ENCODE data around the gene CAPZA2.

Gene CAPZA2

GRCh38 chr7:116862951-116863670 is 724 bp downstream of the CAPZA2 start:
- Histone ChIP-seq H3K4me1 (ENCODE audit: insufficient read depth, low read length) (no peaks in the 10 kb centered on the region), H3K9ac (ENCODE audit: low read depth, low read length) (peak overlapping the region; percentile 81), H3K9me3 (ENCODE audit: insufficient read depth, low read depth, low read length) (no peaks in the 10 kb centered on the region), H3K4me3 (ENCODE audit: low read length) (peak overlapping the region; percentile 89), H3K27me3 (ENCODE audit: insufficient read depth, low read length) (no peaks in the 10 kb centered on the region), H3K36me3 (ENCODE audit: insufficient read depth, low read depth, low read length) (no peaks in the 10 kb centered on the region), H3K27ac (ENCODE audit: low read length) (peak overlapping the region; percentile 38)

- H3K4me3 ChIP-seq (ENCODE audit: low read length) = peak overlapping the region; percentile 89
- H3K9me3 ChIP-seq (ENCODE audit: insufficient read depth, low read depth, low read length) = no peaks in the 10 kb centered on the region
- H3K27me3 ChIP-seq (ENCODE audit: insufficient read depth, low read length) = no peaks in the 10 kb centered on the region
- no peaks in the 10 kb centered on the region for H3K4me1 ChIP-seq (ENCODE audit: insufficient read depth, low read length)
- no peak overlapping the region for H3K27ac ChIP-seq (ENCODE audit: low read length)
- peak overlapping the region; percentile 81; the same call in 1 of the 2 replicates for H3K9ac ChIP-seq (ENCODE audit: low read depth, low read length)
- H3K36me3 ChIP-seq (ENCODE audit: insufficient read depth, low read depth, low read length) = no peaks in the 10 kb centered on the region
Observed at GRCh38 chr7:116863936-116864500, 1.6 kb downstream of the CAPZA2 start.

GRCh38 chr7:116871061-116871700 is 8.8 kb downstream of the CAPZA2 start:
- Histone ChIP-seq H3K27me3 (ENCODE audit: insufficient read depth, low read length) (no peaks in the 10 kb centered on the region), H3K4me3 (ENCODE audit: low read length) (no peak overlapping the region), H3K27ac (ENCODE audit: low read length) (no peak overlapping the region), H3K4me1 (ENCODE audit: insufficient read depth, low read length) (no peaks in the 10 kb centered on the region), H3K9ac (ENCODE audit: low read depth, low read length) (no peak overlapping the region), H3K36me3 (ENCODE audit: insufficient read depth, low read depth, low read length) (0 out of 2 replicates have a peak, but pooled peaks cover 7% of the 10 kb centered on the region), H3K9me3 (ENCODE audit: insufficient read depth, low read depth, low read length) (no peaks in the 10 kb centered on the region)

GRCh38 chr7:116872026-116872425 is 9.6 kb downstream of the CAPZA2 start:
- no peaks in the 10 kb centered on the region for H3K27me3 ChIP-seq (ENCODE audit: insufficient read depth, low read length)
- no peak overlapping the region for H3K4me3 ChIP-seq (ENCODE audit: low read length)
- no peak overlapping the region for H3K9ac ChIP-seq (ENCODE audit: low read depth, low read length)
- H3K9me3 ChIP-seq (ENCODE audit: insufficient read depth, low read depth, low read length) = no peaks in the 10 kb centered on the region
- H3K27ac ChIP-seq (ENCODE audit: low read length) = no peak overlapping the region
- no peaks in the 10 kb centered on the region for H3K4me1 ChIP-seq (ENCODE audit: insufficient read depth, low read length)
- H3K36me3 ChIP-seq (ENCODE audit: insufficient read depth, low read depth, low read length) = 0 out of 2 replicates have a peak, but pooled peaks cover 7% of the 10 kb centered on the region

- Histone ChIP-seq H3K36me3 (ENCODE audit: insufficient read depth, low read depth, low read length) (0 out of 2 replicates have a peak, but pooled peaks cover 7% of the 10 kb centered on the region), H3K27ac (ENCODE audit: low read length) (no peak overlapping the region), H3K9me3 (ENCODE audit: insufficient read depth, low read depth, low read length) (no peaks in the 10 kb centered on the region), H3K4me3 (ENCODE audit: low read length) (no peak overlapping the region), H3K9ac (ENCODE audit: low read depth, low read length) (no peak overlapping the region), H3K4me1 (ENCODE audit: insufficient read depth, low read length) (no peaks in the 10 kb centered on the region), H3K27me3 (ENCODE audit: insufficient read depth, low read length) (no peaks in the 10 kb centered on the region)
Observed at GRCh38 chr7:116873619-116874018, 11.2 kb downstream of the CAPZA2 start.

GRCh38 chr7:116876664-116877442 is 14.5 kb downstream of the CAPZA2 start:
- Histone ChIP-seq H3K36me3 (ENCODE audit: insufficient read depth, low read depth, low read length) (0 out of 2 replicates have a peak, but pooled peaks cover 7% of the 10 kb centered on the region), H3K9ac (ENCODE audit: low read depth, low read length) (no peak overlapping the region)

GRCh38 chr7:116877443-116878217 is 15.2 kb downstream of the CAPZA2 start:
- H3K27ac ChIP-seq (ENCODE audit: low read length) = no peak overlapping the region
- no peak overlapping the region for H3K4me3 ChIP-seq (ENCODE audit: low read length)
- no peak overlapping the region for H3K9ac ChIP-seq (ENCODE audit: low read depth, low read length)
- H3K4me1 ChIP-seq (ENCODE audit: insufficient read depth, low read length) = peaks cover 3% of the 10 kb centered on the region; the same call in 1 of the 2 replicates
- H3K9me3 ChIP-seq (ENCODE audit: insufficient read depth, low read depth, low read length) = no peaks in the 10 kb centered on the region
- H3K36me3 ChIP-seq (ENCODE audit: insufficient read depth, low read depth, low read length) = 0 out of 2 replicates have a peak, but pooled peaks cover 7% of the 10 kb centered on the region
- H3K27me3 ChIP-seq (ENCODE audit: insufficient read depth, low read length) = no peaks in the 10 kb centered on the region

More at GRCh38 chr7:116876664-116877442, 14.5 kb downstream of the CAPZA2 start:
- Histone ChIP-seq H3K27me3 (ENCODE audit: insufficient read depth, low read length) (no peaks in the 10 kb centered on the region), H3K27ac (ENCODE audit: low read length) (no peak overlapping the region), H3K9me3 (ENCODE audit: insufficient read depth, low read depth, low read length) (no peaks in the 10 kb centered on the region), H3K4me1 (ENCODE audit: insufficient read depth, low read length) (peaks cover 3% of the 10 kb centered on the region; the same call in 1 of the 2 replicates), H3K4me3 (ENCODE audit: low read length) (no peak overlapping the region)

GRCh38 chr7:116884691-116885090 is 22.3 kb downstream of the CAPZA2 start:
- H3K27ac ChIP-seq (ENCODE audit: low read length) = no peak overlapping the region
- H3K9me3 ChIP-seq (ENCODE audit: insufficient read depth, low read depth, low read length) = no peaks in the 10 kb centered on the region
- H3K4me3 ChIP-seq (ENCODE audit: low read length) = no peak overlapping the region
- H3K27me3 ChIP-seq (ENCODE audit: insufficient read depth, low read length) = no peaks in the 10 kb centered on the region
- peaks cover 15% of the 10 kb centered on the region; the same call in 1 of the 2 replicates for H3K36me3 ChIP-seq (ENCODE audit: insufficient read depth, low read depth, low read length)
- H3K9ac ChIP-seq (ENCODE audit: low read depth, low read length) = no peak overlapping the region
- peaks cover 3% of the 10 kb centered on the region; the same call in 1 of the 2 replicates for H3K4me1 ChIP-seq (ENCODE audit: insufficient read depth, low read length)

GRCh38 chr7:116885724-116886123 is 23.3 kb downstream of the CAPZA2 start:
- Histone ChIP-seq H3K27me3 (ENCODE audit: insufficient read depth, low read length) (no peaks in the 10 kb centered on the region), H3K4me3 (ENCODE audit: low read length) (no peak overlapping the region), H3K9ac (ENCODE audit: low read depth, low read length) (no peak overlapping the region), H3K27ac (ENCODE audit: low read length) (no peak overlapping the region), H3K36me3 (ENCODE audit: insufficient read depth, low read depth, low read length) (peaks cover 20% of the 10 kb centered on the region; the same call in 1 of the 2 replicates), H3K9me3 (ENCODE audit: insufficient read depth, low read depth, low read length) (no peaks in the 10 kb centered on the region), H3K4me1 (ENCODE audit: insufficient read depth, low read length) (peaks cover 3% of the 10 kb centered on the region; the same call in 1 of the 2 replicates)

- H3K4me1 ChIP-seq (ENCODE audit: insufficient read depth, low read length) = no peaks in the 10 kb centered on the region; the same call in 1 of the 2 replicates
- no peak overlapping the region for H3K27ac ChIP-seq (ENCODE audit: low read length)
- no peak overlapping the region for H3K9ac ChIP-seq (ENCODE audit: low read depth, low read length)
- H3K9me3 ChIP-seq (ENCODE audit: insufficient read depth, low read depth, low read length) = no peaks in the 10 kb centered on the region
- H3K4me3 ChIP-seq (ENCODE audit: low read length) = no peak overlapping the region
- peaks cover 23% of the 10 kb centered on the region; the same call in 1 of the 2 replicates for H3K36me3 ChIP-seq (ENCODE audit: insufficient read depth, low read depth, low read length)
- no peaks in the 10 kb centered on the region for H3K27me3 ChIP-seq (ENCODE audit: insufficient read depth, low read length)
Observed at GRCh38 chr7:116886543-116887156, 24.3 kb downstream of the CAPZA2 start.

All from iPS-20b (cell line).